ENCODE results near the gene GRIA4. TPM values are rescaled to one million over a fixed set of nuclear protein-coding genes. Genes with fewer than 3 reads are reported as not detected.

GRIA4 gene
- polyA plus RNA-seq, 1 of the 3 experiments (the other 2 are of a cell fraction): 0.02 TPM

DNA sequence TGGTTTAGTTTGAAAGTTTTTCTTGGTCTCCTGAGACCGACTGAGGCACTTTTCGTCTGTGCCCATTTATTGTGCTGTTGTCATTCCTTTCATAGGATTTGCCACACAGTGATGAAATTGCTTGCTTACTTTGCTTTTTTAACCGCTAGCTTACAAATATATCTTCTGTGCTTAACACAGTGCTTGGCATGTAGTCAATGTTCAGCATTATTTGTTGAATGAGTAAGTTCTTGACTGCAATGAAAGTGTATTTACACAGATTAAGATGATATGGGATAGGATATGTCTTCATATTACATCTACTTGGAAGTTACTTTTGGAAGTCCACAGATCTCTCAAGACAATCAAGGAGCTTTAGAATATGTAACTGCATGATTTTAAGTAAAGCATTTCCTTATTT, 91.2 kb downstream of the GRIA4 start:
- H3K9ac ChIP-seq: no peak overlapping the region

DNA sequence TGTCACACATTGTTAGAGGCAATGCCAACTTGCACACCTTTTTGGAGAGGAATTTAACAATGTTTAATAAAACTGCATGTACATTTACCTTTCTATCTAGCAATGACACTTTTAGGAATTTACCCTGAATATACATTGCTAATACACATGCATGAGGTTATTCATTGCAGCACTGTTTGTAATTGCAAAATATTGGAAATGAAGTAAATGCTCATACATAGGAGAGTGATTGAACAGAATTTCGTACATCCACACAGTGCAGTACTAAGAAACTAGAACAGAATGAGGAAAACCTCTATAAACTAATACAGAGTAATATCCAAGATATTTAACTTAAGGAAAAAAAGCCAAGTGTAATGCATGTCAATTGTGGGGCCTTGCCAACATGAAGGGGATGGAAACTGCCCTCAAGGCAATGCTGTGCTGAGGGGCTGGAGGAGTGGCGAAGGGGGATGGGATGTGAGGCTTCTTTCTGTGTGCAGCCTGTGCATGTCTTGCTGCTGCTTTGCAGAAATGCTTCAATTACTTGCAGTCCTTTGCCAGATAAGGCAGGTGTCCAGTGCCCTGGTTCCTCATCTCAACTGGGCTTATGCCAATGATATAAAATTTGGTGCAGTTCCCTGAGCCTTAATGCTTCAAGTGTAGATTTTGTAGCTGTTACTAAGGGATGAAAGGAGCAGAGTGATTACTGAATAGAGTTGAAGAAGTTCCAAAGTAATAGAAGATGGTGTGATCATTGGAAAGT, 96.1 kb downstream of the GRIA4 start:
- DNase-seq: no peak
- H3K4me2 ChIP-seq: no peak overlapping the region
- no peaks in the 10 kb centered on the region for H4K20me1 ChIP-seq (ENCODE audit: insufficient read depth)
- no peak overlapping the region for H3K4me3 ChIP-seq (ENCODE audit: low read depth in 2 of 2, low read length in 1 of 2)
- TF ChIP-seq, protein P1, sequence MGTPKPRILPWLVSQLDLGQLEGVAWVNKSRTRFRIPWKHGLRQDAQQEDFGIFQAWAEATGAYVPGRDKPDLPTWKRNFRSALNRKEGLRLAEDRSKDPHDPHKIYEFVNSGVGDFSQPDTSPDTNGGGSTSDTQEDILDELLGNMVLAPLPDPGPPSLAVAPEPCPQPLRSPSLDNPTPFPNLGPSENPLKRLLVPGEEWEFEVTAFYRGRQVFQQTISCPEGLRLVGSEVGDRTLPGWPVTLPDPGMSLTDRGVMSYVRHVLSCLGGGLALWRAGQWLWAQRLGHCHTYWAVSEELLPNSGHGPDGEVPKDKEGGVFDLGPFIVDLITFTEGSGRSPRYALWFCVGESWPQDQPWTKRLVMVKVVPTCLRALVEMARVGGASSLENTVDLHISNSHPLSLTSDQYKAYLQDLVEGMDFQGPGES (IDR thresholded peaks at IDR 0.05; ENCODE audit: low read depth, low read length): no peak
- TF ChIP-seq CHD2 (IDR thresholded peaks at IDR 0.05; ENCODE audit: low read length, partially characterized antibody): no peak
- TF ChIP-seq TAF1 (IDR thresholded peaks at IDR 0.05; ENCODE audit: borderline replicate concordance, low read depth, low read length): no peak
- no peak for TF ChIP-seq SMC3 (IDR thresholded peaks at IDR 0.05; ENCODE audit: low read depth, low read length)
- no peak for TF ChIP-seq EP300 (IDR thresholded peaks at IDR 0.05; ENCODE audit: borderline replicate concordance in 1 of 2, low read depth in 1 of 2, low read length in 1 of 2)
- TF ChIP-seq NRF1 (IDR thresholded peaks at IDR 0.05; ENCODE audit: low read depth, low read length): no peak
- no peak for TF ChIP-seq RXRA (IDR thresholded peaks at IDR 0.05; ENCODE audit: borderline replicate concordance, low read depth)
- TF ChIP-seq RAD21 (IDR thresholded peaks at IDR 0.05; ENCODE audit: low read length): no peak
- no peak for TF ChIP-seq FOXJ3 (CRISPR knock-in tag; IDR thresholded peaks at IDR 0.05)
- TF ChIP-seq, protein P2, sequence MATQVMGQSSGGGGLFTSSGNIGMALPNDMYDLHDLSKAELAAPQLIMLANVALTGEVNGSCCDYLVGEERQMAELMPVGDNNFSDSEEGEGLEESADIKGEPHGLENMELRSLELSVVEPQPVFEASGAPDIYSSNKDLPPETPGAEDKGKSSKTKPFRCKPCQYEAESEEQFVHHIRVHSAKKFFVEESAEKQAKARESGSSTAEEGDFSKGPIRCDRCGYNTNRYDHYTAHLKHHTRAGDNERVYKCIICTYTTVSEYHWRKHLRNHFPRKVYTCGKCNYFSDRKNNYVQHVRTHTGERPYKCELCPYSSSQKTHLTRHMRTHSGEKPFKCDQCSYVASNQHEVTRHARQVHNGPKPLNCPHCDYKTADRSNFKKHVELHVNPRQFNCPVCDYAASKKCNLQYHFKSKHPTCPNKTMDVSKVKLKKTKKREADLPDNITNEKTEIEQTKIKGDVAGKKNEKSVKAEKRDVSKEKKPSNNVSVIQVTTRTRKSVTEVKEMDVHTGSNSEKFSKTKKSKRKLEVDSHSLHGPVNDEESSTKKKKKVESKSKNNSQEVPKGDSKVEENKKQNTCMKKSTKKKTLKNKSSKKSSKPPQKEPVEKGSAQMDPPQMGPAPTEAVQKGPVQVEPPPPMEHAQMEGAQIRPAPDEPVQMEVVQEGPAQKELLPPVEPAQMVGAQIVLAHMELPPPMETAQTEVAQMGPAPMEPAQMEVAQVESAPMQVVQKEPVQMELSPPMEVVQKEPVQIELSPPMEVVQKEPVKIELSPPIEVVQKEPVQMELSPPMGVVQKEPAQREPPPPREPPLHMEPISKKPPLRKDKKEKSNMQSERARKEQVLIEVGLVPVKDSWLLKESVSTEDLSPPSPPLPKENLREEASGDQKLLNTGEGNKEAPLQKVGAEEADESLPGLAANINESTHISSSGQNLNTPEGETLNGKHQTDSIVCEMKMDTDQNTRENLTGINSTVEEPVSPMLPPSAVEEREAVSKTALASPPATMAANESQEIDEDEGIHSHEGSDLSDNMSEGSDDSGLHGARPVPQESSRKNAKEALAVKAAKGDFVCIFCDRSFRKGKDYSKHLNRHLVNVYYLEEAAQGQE (IDR thresholded peaks at IDR 0.05; ENCODE audit: low read depth, low read length): no peak
- no peak for TF ChIP-seq YY1 (IDR thresholded peaks at IDR 0.05; ENCODE audit: low read depth)
- TF ChIP-seq NFIC (IDR thresholded peaks at IDR 0.05; ENCODE audit: borderline replicate concordance): no peak
- TF ChIP-seq TEAD4 (IDR thresholded peaks at IDR 0.05; ENCODE audit: borderline replicate concordance, insufficient read depth): no peak
- TF ChIP-seq TCF12 (IDR thresholded peaks at IDR 0.05): no peak
- no peaks in the 10 kb centered on the region for H3K79me2 ChIP-seq (ENCODE audit: insufficient read depth)
- CTCF ChIA-PET: no interaction called here
- no peaks in the 10 kb centered on the region for H3K36me3 ChIP-seq (replicated peaks in 1 of 2; ENCODE audit: control insufficient read depth in 1 of 2, insufficient read depth in 2 of 2, low read length in 1 of 2)
- no peak overlapping the region for H2AFZ ChIP-seq (ENCODE audit: low read depth)
- POLR2A ChIA-PET: no interaction called here
- H3K9ac ChIP-seq: no peak overlapping the region
- no peaks in the 10 kb centered on the region for H3K27me3 ChIP-seq (ENCODE audit: insufficient read depth)
- no peaks in the 10 kb centered on the region for H3F3A ChIP-seq (replicated peaks; ENCODE audit: insufficient read depth)
- no peaks in the 10 kb centered on the region for H3K9me3 ChIP-seq
- no peaks in the 10 kb centered on the region for H3K9me2 ChIP-seq
- H3K27ac ChIP-seq (ENCODE audit: low read depth in 2 of 2, low read length in 1 of 2): no peak overlapping the region
- peaks cover 0 to 2% of the 10 kb centered on the region in 2 experiments; a peak in 1 of 4 replicates for H3K4me1 ChIP-seq (ENCODE audit: control insufficient read depth in 1 of 2, insufficient read depth in 2 of 2, low read depth in 1 of 2, low read length in 1 of 2)
- WGBS (ENCODE audit: low lambda C conversion rate): 23% methylated on average over 2 of the region's 2 CpGs

More for the DNA sequence above, 91.2 kb downstream of the GRIA4 start:
- WGBS (ENCODE audit: low lambda C conversion rate): 66% methylated on average over 3 of the region's 3 CpGs
- Histone ChIP-seq H3K36me3 (replicated peaks in 1 of 2; ENCODE audit: control insufficient read depth in 1 of 2, insufficient read depth in 2 of 2, low read length in 1 of 2) (no peaks in the 10 kb centered on the region), H3F3A (replicated peaks; ENCODE audit: insufficient read depth) (no peaks in the 10 kb centered on the region), H3K27ac (ENCODE audit: low read depth in 2 of 2, low read length in 1 of 2) (no peak overlapping the region), H3K4me2 (no peak overlapping the region), H3K9me2 (no peaks in the 10 kb centered on the region), H3K9me3 (no peaks in the 10 kb centered on the region), H3K79me2 (ENCODE audit: insufficient read depth) (no peaks in the 10 kb centered on the region), H3K4me3 (ENCODE audit: low read depth in 2 of 2, low read length in 1 of 2) (no peak overlapping the region), H2AFZ (ENCODE audit: low read depth) (no peak overlapping the region), H3K4me1 (ENCODE audit: control insufficient read depth in 1 of 2, insufficient read depth in 2 of 2, low read depth in 1 of 2, low read length in 1 of 2) (peaks cover 0 to 2% of the 10 kb centered on the region in 2 experiments; a peak in 1 of 4 replicates), H4K20me1 (ENCODE audit: insufficient read depth) (no peaks in the 10 kb centered on the region), H3K27me3 (ENCODE audit: insufficient read depth) (no peaks in the 10 kb centered on the region)
- TF ChIP-seq EZH2phosphoT487 (IDR thresholded peaks at IDR 0.05; ENCODE audit: borderline replicate concordance, low read depth): no peak
- no peak for TF ChIP-seq EP300 (IDR thresholded peaks at IDR 0.05; ENCODE audit: borderline replicate concordance in 1 of 2, low read depth in 1 of 2, low read length in 1 of 2)
- no peak for TF ChIP-seq FOXJ3 (CRISPR knock-in tag; IDR thresholded peaks at IDR 0.05)
- TF ChIP-seq, protein P3, sequence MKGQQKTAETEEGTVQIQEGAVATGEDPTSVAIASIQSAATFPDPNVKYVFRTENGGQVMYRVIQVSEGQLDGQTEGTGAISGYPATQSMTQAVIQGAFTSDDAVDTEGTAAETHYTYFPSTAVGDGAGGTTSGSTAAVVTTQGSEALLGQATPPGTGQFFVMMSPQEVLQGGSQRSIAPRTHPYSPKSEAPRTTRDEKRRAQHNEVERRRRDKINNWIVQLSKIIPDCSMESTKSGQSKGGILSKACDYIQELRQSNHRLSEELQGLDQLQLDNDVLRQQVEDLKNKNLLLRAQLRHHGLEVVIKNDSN (IDR thresholded peaks at IDR 0.05; ENCODE audit: borderline replicate concordance, low read depth): no peak
- TF ChIP-seq RFX5 (IDR thresholded peaks at IDR 0.05; ENCODE audit: low read length): no peak
- TF ChIP-seq, protein P4, sequence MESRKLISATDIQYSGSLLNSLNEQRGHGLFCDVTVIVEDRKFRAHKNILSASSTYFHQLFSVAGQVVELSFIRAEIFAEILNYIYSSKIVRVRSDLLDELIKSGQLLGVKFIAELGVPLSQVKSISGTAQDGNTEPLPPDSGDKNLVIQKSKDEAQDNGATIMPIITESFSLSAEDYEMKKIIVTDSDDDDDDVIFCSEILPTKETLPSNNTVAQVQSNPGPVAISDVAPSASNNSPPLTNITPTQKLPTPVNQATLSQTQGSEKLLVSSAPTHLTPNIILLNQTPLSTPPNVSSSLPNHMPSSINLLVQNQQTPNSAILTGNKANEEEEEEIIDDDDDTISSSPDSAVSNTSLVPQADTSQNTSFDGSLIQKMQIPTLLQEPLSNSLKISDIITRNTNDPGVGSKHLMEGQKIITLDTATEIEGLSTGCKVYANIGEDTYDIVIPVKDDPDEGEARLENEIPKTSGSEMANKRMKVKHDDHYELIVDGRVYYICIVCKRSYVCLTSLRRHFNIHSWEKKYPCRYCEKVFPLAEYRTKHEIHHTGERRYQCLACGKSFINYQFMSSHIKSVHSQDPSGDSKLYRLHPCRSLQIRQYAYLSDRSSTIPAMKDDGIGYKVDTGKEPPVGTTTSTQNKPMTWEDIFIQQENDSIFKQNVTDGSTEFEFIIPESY (IDR thresholded peaks at IDR 0.05; ENCODE audit: borderline replicate concordance, low read depth): no peak
- no peak for TF ChIP-seq SIN3A (IDR thresholded peaks at IDR 0.05; ENCODE audit: borderline replicate concordance, low read depth, low read length)
- no peak for TF ChIP-seq MXI1 (IDR thresholded peaks at IDR 0.05; ENCODE audit: low read depth, low read length)
- no peak for TF ChIP-seq TAF1 (IDR thresholded peaks at IDR 0.05; ENCODE audit: borderline replicate concordance, low read depth, low read length)
- POLR2A ChIA-PET: no interaction called here
- CTCF ChIA-PET: interaction anchor here (0.5 kb wide), 1 partner anchor 1503 kb away, joined by 3 read pairs; no protein-coding TSS in a partner anchor
- DNase-seq: no peak

Data from SK-N-SH (cell line).